Activated CD4-positive, alpha-beta T cell treated with anti-CD3 and anti-CD28 coated beads for 4 hours (primary cell): Measurements from ENCODE around the gene ZNF839.
"Not testable (repeated sequence)": the region's sequence is repeated elsewhere in the genome, so short reads cannot be mapped to it uniquely, and the experiment has no call there.

Source experiments
- DNase-seq, 2 donors: peaks; one replicate each; pipeline ENCODE4 v3.0.0-alpha.2; 2020

The ZNF839 gene

DNA sequence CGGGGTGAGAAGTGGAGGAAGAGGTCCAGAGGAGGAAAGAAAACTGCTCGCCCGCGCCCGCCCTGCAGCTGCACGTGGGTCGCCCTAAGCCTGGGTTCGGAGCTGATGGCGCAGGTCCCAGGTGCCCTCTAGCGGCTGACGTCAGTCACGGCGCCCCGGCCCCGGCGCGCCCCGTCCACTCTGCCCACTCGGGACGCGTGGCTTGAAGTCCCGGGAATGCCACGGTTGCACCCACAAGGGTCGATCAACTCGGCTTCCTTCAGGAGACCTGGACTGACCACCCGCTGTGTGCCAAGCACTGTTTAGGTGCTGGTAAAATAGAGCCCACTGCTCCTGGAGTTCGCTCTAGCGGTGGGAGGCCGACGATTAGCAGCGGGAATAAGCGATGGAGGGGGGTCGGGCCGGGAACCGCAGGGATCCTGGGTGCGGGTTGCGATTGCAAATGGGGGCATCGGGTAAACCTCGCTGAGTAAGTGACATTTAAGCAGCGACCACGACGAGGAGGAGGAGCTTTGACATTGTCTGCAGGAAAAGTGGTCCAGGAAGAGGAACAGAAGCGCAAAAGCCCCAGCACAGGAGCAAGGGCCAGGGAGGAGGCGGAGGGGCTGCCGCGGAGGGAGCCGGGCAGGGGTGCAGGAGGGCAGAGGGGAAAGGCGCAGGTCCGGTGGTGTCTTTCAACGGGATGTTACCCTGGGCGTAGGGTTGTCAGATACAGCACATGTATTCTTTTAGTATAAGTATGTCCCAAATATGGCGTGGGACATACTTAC, 5.1 kb upstream of the ZNF839 start:
- DNase-seq, result peak; percentile 73 to 82

DNA sequence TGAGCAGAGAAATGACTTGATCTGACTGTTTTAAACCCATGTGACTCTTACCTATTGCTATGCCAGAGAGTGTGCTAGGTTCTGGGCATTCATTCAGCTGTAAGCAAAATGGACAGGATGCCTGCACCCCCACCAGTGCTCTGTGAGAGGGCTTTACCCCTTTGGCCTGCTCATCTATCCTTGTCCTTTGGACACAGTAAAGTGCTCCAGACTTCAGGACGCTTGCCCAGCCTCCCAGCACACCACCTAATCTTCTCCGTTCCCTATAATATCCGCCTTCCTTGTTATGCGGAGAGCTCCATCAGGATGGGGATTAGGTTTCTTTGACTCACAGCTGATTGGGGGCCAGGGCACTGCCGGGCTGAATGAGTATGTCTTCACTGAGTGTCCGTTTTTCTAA, 4.4 kb upstream of the ZNF839 start:
- DNase-seq, result no peak

DNA sequence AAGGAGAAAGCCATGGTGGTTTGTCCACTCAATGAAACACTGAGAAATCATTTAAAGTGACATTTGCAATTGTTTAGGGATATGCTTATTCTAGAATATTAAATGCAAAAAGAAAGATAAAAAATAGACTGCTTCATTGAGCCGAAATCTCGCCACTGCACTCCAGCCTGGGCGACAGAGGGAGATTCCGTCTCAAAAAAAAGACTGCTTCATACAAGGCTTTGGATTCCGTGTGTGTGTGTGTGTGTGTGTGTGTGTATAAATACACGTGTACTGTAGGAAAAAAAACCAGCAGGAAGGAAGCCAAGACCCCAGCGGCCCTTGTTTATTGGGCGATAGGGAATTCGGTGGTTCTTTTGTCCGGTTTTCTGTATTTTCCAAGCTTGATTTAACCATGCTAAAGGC, 3.2 kb upstream of the ZNF839 start:
- peak in 1 of 2 donors; percentile 32 for DNase-seq

DNA sequence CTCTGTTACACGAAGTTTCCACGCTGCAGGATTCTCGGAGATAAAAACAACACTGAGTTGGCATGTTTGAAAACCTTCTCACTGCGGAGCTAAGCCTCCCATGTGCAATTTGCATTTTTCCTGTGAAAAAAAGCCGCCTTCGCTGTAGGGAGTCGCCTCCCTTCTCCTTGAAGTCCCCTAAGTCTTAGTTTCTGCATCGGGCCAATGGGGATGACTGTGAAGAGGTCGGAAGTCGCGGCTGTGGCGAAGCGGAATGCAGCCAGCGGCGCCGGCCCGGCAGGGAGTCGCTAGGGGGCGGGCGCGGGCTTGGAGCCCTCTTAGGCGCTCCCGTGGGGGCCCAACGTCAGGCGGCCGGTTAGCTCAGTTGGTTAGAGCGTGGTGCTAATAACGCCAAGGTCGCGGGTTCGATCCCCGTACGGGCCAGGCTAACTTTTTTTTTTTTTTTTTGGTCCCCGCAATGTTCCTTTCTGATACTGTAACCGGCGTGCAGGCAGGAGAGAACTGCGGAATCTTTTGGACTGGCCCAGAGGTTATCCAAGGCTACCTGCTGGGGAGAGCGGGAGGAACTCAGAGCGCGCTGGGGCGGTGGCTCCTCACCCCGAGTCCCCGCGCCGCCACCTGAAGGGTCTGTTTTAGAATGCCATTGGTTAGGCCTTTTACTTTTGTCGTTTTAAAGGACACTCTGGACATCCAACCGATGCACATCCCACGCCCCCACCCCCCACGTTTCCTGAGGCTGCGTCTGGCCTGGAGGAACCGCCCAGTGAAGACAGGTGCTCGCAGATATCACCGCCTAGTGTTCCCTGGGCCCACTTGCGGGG, 2.6 kb upstream of the ZNF839 start:
- DNase-seq, result peak; percentile 91 to 95

DNA sequence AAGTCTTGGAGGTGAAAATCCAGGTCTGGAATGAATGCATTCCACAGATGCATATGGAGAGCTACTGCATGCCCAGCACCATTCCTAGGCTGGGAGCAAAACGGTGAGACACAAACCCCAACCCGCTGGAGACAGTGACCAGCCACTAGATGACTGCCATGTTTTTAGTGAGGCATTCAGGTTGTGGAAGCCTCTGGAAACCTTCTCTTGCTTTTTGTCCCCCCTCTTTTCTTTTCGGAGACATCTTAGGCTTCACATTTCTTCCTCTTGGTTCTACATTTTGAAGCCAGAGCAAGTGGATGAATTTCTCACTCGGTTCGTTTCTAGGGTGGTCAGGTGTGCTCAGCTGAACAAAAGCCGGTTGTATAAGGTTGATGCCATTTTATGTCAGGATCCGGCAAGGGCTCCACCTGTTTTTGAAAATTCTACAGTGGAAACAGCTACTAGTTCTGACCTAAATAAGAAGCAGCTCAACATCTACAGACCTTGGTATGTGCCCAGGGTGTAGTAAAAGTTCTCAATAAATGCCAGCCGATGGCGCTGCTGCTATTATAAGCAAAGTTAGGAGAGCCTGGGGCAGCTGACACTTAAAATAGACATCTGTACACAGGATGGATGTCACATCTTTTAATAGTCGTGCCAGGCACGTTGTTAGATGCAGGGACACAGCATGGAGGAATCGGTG, 1.8 kb upstream of the ZNF839 start:
- DNase-seq, result no peak

DNA sequence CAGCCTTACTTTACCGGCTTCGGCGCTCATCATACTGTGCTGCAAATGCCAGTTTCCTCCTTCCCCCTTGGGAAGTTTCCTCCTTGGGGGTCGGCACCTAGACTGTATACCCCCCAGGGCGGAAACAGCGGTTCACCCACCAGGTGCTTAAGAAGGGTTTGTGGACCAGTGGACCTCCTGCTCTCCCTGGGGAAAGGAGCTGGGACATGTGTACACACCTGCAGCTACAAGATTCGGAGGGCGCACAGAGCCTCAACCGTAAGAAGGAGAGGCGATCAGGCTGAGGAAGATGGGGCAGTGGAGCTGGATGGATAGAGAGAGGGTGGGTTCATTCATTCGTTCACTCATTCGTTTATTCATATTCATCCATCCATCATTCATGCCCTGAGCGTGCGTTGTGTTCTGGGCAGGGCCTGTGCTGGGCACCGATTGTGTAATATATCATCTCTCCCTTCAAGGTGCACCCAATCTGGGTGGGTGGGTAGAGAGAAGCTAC, 717 bp upstream of the ZNF839 start:
- DNase-seq, result no peak

DNA sequence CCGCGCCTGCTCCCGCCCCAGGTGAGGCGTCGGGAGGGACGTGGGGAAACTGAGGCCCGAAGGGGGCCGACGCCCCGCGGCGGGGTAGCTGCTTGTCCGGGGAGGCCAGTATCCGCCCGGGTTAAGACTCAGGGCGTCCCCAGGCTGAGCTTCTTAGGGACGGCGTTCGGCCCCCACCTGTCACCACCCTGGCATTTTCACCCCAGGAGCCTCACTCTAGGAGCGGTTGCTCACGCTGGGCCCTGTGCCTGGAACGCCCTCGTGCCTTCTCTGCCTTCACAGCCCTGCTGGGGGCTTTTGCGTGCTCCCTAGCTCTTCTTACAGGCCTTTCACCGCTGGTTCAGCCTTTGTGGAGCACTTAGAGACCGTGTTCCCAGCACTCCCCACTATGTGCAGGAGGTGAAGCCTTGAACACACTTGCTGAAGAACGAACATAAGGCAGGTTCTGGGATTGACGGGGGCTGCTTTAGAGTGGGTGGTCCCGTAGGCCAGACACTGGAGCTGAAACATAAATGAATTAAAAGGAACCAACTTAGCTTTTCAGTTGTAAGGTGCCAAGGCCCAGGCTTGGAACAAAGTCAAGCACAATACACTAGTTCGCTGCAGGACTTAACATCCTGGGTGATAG, 601 bp downstream of the ZNF839 start:
- peak; percentile 49 to 61 for DNase-seq

DNA sequence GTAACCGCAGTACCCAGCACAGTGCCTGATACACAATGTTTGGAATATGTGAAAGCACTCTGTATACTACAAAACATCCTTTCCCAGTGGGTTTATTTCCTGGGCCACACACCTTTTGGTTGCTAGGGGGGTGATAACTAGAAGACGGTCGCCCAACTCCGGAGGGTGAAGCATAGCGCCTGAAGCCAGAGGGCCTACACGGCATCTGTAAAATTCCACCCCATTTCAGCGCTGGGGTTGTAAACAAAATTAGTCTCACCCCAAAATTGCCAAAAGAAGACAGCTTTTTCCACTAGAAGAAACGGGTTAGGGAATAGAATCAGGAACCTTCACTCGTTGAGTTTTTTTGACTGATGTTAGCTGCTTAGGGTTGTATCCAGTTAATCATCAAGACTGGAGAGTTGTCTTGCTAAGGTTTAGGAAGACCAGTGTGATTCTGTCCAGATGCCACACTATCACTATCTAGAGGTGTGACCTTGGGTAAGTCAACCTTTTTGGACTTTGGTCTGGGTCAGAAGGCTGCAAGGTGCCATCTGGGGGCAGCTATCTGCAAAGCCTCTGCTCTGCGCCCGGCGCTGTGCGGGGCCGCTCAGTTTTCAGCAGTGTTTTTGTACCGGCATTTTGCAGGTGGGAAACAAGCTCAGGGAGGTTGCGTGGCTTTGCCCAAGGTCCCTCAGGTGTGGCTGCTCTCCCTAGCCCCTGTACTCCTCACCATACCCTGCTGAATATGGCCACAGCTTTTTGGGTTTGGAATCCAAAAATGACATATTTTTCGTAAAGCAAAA, 1.3 kb downstream of the ZNF839 start:
- DNase-seq, result no peak

DNA sequence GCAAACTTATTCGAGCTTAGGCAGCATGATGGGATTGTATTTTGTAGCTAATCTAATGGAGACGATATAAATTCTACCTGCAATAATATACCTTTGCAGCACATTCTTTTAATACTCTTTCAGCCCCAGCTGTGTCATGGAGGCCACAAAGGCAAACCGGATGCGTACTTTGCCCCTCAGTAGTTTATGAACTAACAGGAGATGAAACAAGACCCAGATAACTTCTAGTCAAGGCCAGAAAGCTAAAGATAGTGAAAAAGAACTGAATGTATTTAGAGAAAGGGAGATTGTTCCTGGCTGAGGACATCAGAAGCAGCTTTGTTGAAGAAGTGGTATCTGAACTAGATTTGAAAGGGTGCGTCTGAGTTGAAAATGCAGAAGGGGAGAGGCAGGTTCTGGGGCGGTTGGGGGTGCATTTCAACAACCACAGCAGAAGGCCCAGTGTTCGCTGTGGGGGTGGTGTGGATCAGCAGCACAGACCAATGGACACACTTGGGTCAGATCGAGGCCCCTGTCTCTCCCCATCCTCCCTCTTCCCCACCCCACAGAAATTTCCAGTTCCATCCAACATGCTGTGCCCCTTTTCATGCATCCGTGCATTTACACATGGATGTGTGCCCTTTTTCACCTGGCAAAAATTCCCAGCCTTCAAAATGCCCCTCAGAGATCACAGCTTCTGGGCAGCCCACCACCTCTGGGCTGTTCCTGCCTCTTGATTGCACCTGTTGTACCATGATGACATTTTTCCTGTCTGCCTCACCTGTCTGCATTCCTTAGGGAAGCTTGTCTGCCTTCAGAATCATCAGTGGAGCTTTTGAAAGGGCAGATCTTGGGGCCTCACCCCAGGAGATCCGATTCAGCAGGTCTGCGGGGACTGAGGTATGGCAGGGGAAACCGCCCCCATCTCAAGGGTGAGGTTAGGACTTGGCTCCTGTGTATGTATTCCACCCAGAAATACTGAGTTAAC, 2.2 kb downstream of the ZNF839 start:
- no peak for DNase-seq

DNA sequence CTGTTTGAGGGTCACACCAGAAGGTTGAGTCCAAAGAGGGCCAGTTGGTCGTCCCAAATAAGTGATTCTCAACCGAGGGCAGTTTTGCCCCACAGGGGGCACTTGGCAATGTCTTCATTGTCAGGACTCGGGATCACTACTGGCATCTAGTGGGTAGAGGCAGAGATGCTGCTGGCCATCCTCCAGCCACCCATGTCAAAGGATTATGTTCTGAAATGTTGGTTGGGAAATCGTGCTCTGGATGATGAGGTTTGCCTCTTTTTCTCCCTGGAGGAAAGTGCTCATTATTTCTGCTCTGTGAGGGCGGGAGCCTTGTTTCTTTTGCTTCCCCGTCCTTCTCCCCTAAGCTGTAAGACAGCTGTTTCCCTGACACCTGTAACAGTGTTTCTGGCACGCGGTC, 3.6 kb downstream of the ZNF839 start:
- no peak for DNase-seq

DNA sequence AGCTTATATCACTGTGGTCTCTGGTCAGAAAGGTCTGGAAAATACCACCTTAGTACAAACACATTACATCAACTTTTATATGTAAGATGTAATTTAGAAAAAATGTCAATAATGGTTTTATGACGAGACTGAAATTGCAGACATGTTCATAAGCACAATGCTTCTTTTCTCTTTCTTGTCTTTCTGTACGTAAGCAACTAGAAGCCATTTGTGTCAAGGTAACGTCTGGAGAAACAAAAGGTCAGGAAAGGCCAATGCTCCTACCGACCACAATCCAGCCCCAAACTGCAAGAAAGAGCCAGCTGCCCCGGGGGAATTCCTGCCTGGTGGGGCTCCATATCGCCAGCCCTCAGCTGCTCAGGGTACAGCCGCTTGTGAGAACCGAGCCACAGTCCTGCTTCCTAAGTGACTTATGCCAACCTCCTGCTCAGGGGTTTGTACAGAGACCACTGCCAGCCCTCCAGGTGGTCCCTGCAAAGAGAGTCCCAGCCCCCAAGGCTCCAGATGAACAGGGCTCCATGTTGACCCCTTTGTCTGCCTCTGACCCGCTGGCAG, 6.3 kb downstream of the ZNF839 start:
- DNase-seq, result no peak

DNA sequence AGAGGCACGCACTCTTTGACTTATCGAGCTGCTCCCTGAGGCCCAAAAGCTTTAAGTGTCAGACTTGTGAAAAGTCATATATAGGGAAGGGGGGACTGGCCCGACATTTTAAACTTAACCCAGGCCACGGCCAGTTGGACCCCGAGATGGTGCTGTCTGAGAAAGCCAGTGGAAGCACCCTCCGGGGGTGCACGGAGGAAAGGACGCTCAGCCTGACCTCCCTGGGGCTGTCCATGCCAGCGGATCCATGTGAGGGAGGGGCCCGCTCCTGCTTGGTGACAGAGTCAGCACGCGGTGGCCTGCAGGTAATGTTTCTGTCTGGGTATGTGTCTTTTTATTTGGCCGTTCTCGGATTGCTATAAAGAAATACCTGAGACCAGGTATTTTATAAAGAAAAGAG, 7.0 kb downstream of the ZNF839 start:
- DNase-seq, result no peak

DNA sequence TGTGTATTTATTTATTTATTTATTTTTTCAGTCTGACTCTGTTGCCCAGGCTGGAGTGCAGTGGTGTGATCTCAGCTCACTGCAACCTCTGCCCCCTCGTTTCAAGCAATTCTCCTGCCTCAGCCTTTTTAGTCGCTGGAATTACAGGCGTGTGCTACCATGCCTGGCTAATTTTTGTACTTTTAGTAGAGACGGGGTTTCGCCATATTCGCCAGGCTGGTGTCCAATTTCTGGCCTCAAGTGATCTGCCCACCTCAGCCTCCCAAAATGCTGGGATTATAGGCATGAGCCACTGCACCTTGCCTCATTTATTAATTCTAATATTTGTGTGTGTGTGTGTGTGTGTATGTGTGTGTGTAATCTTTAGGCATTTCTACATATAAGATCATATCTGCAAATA, 9.8 kb downstream of the ZNF839 start:
- DNase-seq, result not testable (repeated sequence)

DNA sequence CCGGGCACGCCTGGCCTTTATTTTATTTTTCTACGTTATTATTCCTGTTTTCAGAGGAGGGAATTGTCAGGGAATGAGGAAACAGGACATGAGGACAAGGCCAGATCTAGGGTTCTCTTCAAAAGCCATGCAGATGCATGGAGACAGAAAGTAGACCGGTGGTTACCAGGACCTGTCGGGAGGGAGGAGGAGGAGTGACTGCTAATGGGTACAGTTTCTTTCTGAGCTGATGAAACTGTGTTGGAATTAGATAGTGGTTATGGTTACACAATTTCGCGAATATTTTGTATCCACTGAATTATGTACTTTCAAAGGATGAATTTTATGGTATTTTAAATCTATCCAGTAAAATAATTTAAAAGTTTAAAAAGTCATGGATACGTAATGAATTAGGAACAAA, 11.3 kb downstream of the ZNF839 start:
- DNase-seq, result no peak

DNA sequence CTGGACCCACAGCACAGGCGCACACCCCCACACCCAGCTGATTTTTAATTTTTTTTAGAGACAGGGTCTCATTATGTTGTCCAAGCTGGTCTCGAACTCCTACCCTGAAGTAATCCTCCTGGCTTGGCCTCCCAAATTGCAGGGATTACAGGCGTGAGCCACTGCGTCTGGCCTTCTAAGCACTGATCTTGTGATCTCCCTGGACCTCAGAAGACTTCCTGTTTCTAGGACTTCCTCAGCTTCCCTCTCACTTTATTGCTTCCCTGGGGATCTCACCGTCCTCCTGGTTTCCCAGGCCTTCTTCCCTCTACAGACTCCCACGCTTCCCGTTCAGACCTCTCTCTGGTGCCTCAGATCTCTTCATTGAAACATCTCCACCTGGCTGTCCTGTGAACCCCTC, 13.8 kb downstream of the ZNF839 start:
- no peak for DNase-seq

DNA sequence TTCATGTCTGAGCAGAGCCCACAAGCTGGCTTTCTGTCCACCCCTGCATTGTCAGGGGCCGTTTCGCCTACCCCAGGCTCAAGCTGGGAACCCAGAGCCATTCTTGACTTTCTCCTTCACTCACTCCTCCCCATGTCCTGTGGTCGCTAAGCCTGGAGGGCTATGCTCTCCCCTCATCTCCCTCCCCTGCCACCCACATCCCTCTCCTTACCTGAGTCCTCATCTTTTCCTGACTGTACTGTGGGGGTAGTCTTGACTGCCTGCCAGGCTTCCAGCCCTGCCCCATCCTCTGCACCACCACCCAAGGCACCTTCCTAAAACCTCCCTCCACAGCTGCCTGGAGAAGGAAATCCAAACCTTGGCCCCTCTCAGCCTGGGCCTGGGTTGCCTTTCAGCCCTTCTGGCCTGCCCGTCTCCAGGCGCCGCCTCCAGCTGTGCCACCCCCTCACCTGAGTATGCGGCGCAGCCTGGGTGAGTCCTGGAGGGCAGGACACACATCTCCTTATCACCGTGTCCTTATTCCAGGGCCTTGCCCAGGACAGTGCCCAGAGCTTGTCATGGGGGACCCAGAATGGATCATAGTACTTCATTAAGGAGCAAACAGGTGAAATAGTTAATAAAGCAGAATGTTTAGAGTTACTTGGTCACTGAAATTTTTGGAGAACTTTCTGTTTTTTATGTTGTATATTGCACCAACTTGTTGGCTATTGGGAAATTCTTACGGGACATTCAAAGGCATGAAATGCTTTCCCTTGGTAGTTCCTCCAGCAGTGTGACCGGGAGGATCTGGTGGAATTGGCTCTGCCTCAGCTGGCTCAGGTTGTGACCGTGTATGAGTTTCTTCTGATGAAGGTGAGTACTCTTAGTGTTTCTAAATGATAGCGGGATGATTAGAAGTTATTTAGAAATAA, 14.5 kb downstream of the ZNF839 start:
- DNase-seq, result no peak

DNA sequence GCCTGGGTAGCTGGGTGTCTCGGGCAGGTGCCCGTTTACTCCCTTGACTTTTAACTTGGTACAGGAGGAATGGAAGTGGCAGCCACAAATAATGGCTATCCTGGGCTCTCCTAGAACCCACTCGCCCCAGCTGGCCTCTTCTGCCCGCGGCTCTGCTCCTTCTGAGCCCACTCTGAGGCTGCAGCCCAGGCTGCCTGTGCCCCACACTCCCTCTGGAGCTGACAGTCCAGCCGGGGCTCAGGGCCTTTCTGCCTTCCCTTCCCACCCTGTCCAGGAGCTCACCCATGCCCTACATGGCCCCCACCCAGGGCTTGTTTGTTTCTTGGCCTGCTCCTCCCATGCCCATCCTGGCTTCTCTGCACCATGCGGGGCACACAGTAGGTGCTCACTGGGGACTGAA, 15.6 kb downstream of the ZNF839 start:
- DNase-seq, result no peak

DNA sequence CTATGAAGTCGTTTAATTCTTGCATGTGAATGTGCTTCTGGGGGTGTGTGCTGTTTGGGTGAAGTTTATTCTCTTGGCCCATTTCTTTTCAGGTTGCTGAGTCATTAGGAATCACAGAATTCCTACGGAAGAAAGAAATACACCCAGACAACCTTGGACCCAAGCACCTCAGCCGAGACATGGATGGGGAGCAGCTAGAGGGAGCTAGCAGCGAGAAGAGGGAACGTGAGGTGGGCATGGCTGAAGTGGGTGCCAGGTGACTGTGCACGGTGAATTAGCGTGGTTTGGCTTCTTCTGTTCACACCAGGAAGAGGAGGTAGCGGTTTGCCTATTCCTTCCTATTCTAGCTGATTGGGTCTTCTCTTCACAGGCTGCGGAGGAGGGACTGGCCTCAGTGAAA, 19.2 kb downstream of the ZNF839 start:
- DNase-seq, result no peak

DNA sequence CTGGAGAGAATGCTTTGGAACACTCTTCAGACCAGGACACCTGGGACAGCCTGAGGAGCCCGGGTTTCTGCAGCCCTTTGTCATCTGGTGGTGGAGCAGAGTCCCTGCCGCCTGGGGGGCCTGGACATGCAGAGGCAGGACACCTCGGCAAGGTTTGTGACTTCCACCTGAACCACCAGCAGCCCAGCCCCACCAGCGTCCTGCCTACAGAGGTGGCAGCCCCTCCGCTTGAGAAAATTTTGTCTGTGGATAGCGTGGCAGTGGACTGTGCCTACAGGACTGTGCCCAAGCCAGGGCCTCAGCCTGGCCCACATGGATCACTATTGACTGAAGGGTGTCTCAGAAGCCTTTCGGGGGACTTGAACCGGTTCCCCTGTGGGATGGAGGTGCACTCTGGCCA, 22.0 kb downstream of the ZNF839 start:
- no peak for DNase-seq

DNA sequence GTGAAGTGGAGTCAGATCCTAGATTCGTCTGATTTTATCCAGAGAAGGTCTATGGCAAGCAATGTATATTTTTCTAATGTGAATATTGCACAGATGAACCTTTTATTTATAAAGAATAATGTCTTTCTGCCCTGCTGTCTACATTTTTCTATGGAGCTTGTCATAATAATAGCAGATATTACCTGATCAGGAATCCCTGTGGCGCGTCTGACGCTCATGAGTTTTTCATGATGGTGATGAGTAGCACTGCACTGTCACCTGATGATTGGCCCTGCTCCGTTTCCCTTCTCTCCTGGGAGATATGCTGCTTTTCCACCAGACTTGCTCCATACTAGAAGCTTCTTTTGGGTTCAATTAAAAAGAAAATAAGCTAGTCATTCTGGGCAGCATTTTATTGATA, 22.7 kb downstream of the ZNF839 start:
- DNase-seq, result no peak
